WTC11 (cell line): ENCODE measurements around the gene PAF1. TPM values are rescaled to one million over a fixed set of nuclear protein-coding genes. Genes with fewer than 3 reads are reported as not detected.

ENCODE experiments used
- ELF4 ChIP-seq: sonication (generic); formaldehyde crosslinking; IDR thresholded peaks from 2 replicates; pipeline ENCODE4 v1.8.1; 2022; ENCODE audit warnings: low read depth, mild to moderate bottlenecking, moderate library complexity, missing genetic modification reagents
- EMX1 ChIP-seq: fragments of 250-450 bp; sonication (Bioruptor Pico); IDR thresholded peaks from 2 replicates; pipeline ENCODE4 v1.8.0; 2021; ENCODE audit warnings: mild to moderate bottlenecking
- ESRRA ChIP-seq: sonication (generic); formaldehyde crosslinking; IDR thresholded peaks from 2 replicates; pipeline ENCODE4 v1.8.1; 2022; ENCODE audit warnings: mild to moderate bottlenecking, missing genetic modification reagents, borderline replicate concordance
- GTF2I ChIP-seq: fragments of 250-450 bp; sonication (Bioruptor Pico); conservative IDR thresholded peaks from 2 replicates; pipeline ENCODE4 v1.4.0; 2021; ENCODE audit warnings: mild to moderate bottlenecking
- HMGA2 ChIP-seq: fragments of 250-450 bp; sonication (Bioruptor Pico); IDR thresholded peaks from 2 replicates; pipeline ENCODE4 v1.4.0; 2021; ENCODE audit warnings: mild to moderate bottlenecking, moderate library complexity
- JUN ChIP-seq: sonication (generic); formaldehyde crosslinking; IDR thresholded peaks from 2 replicates; pipeline ENCODE4 v1.8.0; 2023; ENCODE audit warnings: mild to moderate bottlenecking, missing genetic modification reagents
- MXD4 ChIP-seq: fragments of 250-450 bp; sonication (Bioruptor Pico); IDR thresholded peaks from 2 replicates; pipeline ENCODE4 v1.8.0; 2021; ENCODE audit warnings: mild to moderate bottlenecking, moderate library complexity, borderline replicate concordance
- NFATC4 ChIP-seq: fragments of 250-450 bp; sonication (Bioruptor Pico); IDR thresholded peaks from 2 replicates; pipeline ENCODE4 v1.9.0; 2021; ENCODE audit warnings: mild to moderate bottlenecking
- NFE2L1 ChIP-seq: sonication (generic); formaldehyde crosslinking; IDR thresholded peaks from 2 replicates; pipeline ENCODE4 v1.8.1; 2023; ENCODE audit warnings: missing genetic modification reagents
- PRRX2 ChIP-seq: fragments of 250-450 bp; sonication (Bioruptor Pico); IDR thresholded peaks from 2 replicates; pipeline ENCODE4 v1.8.0; 2021; ENCODE audit warnings: mild to moderate bottlenecking
- TCF7 ChIP-seq: sonication (generic); formaldehyde crosslinking; IDR thresholded peaks from 2 replicates; pipeline ENCODE4 v1.8.0; 2022; ENCODE audit warnings: mild to moderate bottlenecking, low read depth, missing genetic modification reagents, moderate library complexity
- TEAD1 ChIP-seq: sonication (generic); formaldehyde crosslinking; IDR thresholded peaks from 2 replicates; pipeline ENCODE4 v1.8.0; 2022; ENCODE audit warnings: mild to moderate bottlenecking, missing genetic modification reagents
- TP53 ChIP-seq: sonication (generic); formaldehyde crosslinking; IDR thresholded peaks from 2 replicates; pipeline ENCODE4 v1.8.1; 2023; ENCODE audit warnings: mild to moderate bottlenecking, missing genetic modification reagents
- ZNF121 ChIP-seq: sonication (generic); formaldehyde crosslinking; IDR thresholded peaks from 2 replicates; pipeline ENCODE4 v1.8.0; 2023; ENCODE audit warnings: missing genetic modification reagents
- ZNF219 ChIP-seq: sonication (generic); formaldehyde crosslinking; IDR thresholded peaks from 2 replicates; pipeline ENCODE4 v1.8.0; 2023; ENCODE audit warnings: missing genetic modification reagents, mild to moderate bottlenecking, borderline replicate concordance
- ZNF232 ChIP-seq: sonication (generic); formaldehyde crosslinking; IDR thresholded peaks from 2 replicates; pipeline ENCODE4 v1.8.0; 2022; ENCODE audit warnings: mild to moderate bottlenecking, missing genetic modification reagents
- ZNF416 ChIP-seq: fragments of 250-450 bp; sonication (Bioruptor Pico); IDR thresholded peaks from 2 replicates; pipeline ENCODE4 v1.9.0; 2021; ENCODE audit warnings: mild to moderate bottlenecking, inconsistent platforms
- total RNA-seq: library from RNA; stranded (reverse); gene quantifications from 3 replicates; pipeline ENCODE4 v1.2.3, GENCODE V29; 2021
- TF ChIP-seq, protein P1 (sequence below): sonication (generic); formaldehyde crosslinking; IDR thresholded peaks from 2 replicates; pipeline ENCODE4 v1.8.1; 2023; ENCODE audit warnings: mild to moderate bottlenecking, missing genetic modification reagents
- TF ChIP-seq, protein P2 (sequence below): fragments of 200-600 bp; IDR thresholded peaks from 2 replicates; pipeline ENCODE4 v1.8.0; 2022; ENCODE audit warnings: antibody characterized with exemption
- TF ChIP-seq, protein P3 (sequence below): fragments of 250-450 bp; sonication (Bioruptor Pico); IDR thresholded peaks from 2 replicates; pipeline ENCODE4 v2.1.2; 2022; ENCODE audit warnings: mild to moderate bottlenecking, moderate library complexity
- TF ChIP-seq, protein P4 (sequence below): fragments of 250-450 bp; sonication (Bioruptor Pico); IDR thresholded peaks from 2 replicates; pipeline ENCODE4 v1.8.0; 2021; ENCODE audit warnings: mild to moderate bottlenecking
- TF ChIP-seq, protein P5 (sequence below): fragments of 250-450 bp; sonication (Bioruptor Pico); IDR thresholded peaks from 2 replicates; pipeline ENCODE4 v1.9.0; 2021; ENCODE audit warnings: mild to moderate bottlenecking
- TF ChIP-seq, protein P6 (sequence below): sonication (generic); formaldehyde crosslinking; conservative IDR thresholded peaks from 2 replicates; pipeline ENCODE4 v1.8.1; 2022; ENCODE audit warnings: mild to moderate bottlenecking, missing genetic modification reagents
- TF ChIP-seq, protein P7 (sequence below): sonication (generic); formaldehyde crosslinking; IDR thresholded peaks from 2 replicates; pipeline ENCODE4 v1.8.1; 2023; ENCODE audit warnings: mild to moderate bottlenecking, missing genetic modification reagents, moderate library complexity
- TF ChIP-seq, protein P8 (sequence below): sonication (generic); formaldehyde crosslinking; IDR thresholded peaks from 2 replicates; pipeline ENCODE4 v1.8.1; 2023; ENCODE audit warnings: mild to moderate bottlenecking, missing genetic modification reagents, borderline replicate concordance

Gene PAF1
- total RNA-seq, 1 experiment from 2014 or later: 27.8 TPM

DNA sequence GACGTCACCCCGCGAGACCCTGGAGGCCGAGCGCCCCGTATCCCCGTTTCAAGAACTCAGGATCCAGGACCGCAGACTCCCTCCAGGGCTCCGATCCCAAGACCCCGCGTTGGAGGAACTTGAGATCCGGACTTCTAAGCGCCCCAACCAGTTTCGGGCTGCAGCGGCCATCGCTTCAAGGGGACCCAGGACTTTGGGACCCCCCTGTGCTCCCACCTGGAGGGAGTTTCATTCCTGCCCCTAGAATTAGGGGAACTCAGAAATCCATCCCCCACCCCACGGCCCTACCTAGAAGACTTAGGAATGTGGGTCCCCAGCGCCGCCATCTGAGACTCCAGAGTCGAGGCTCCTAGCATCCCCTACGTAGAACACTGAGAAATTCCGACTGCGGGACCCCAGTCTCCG is 22.0 kb upstream of the PAF1 start (continued):
- TF ChIP-seq, protein P1, sequence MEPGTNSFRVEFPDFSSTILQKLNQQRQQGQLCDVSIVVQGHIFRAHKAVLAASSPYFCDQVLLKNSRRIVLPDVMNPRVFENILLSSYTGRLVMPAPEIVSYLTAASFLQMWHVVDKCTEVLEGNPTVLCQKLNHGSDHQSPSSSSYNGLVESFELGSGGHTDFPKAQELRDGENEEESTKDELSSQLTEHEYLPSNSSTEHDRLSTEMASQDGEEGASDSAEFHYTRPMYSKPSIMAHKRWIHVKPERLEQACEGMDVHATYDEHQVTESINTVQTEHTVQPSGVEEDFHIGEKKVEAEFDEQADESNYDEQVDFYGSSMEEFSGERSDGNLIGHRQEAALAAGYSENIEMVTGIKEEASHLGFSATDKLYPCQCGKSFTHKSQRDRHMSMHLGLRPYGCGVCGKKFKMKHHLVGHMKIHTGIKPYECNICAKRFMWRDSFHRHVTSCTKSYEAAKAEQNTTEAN (CRISPR knock-in tag): 0 out of 2 replicates have a peak, but pooled peaks have one; percentile 80
- TF ChIP-seq, protein P2, sequence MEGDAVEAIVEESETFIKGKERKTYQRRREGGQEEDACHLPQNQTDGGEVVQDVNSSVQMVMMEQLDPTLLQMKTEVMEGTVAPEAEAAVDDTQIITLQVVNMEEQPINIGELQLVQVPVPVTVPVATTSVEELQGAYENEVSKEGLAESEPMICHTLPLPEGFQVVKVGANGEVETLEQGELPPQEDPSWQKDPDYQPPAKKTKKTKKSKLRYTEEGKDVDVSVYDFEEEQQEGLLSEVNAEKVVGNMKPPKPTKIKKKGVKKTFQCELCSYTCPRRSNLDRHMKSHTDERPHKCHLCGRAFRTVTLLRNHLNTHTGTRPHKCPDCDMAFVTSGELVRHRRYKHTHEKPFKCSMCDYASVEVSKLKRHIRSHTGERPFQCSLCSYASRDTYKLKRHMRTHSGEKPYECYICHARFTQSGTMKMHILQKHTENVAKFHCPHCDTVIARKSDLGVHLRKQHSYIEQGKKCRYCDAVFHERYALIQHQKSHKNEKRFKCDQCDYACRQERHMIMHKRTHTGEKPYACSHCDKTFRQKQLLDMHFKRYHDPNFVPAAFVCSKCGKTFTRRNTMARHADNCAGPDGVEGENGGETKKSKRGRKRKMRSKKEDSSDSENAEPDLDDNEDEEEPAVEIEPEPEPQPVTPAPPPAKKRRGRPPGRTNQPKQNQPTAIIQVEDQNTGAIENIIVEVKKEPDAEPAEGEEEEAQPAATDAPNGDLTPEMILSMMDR: peak; percentile 89; the same call in 1 of the 2 replicates
- TF ChIP-seq ZNF121 (CRISPR knock-in tag): no peak
- no peak for TF ChIP-seq GTF2I (CRISPR knock-in tag)
- TF ChIP-seq NFATC4 (CRISPR knock-in tag): no peak
- TF ChIP-seq ZNF219 (CRISPR knock-in tag): no peak
- TF ChIP-seq ESRRA (CRISPR knock-in tag): no peak
- TF ChIP-seq, protein P3, sequence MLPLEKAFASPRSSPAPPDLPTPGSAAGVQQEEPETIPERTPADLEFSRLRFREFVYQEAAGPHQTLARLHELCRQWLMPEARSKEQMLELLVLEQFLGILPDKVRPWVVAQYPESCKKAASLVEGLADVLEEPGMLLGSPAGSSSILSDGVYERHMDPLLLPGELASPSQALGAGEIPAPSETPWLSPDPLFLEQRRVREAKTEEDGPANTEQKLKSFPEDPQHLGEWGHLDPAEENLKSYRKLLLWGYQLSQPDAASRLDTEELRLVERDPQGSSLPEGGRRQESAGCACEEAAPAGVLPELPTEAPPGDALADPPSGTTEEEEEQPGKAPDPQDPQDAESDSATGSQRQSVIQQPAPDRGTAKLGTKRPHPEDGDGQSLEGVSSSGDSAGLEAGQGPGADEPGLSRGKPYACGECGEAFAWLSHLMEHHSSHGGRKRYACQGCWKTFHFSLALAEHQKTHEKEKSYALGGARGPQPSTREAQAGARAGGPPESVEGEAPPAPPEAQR (CRISPR knock-in tag): no peak
- TF ChIP-seq ZNF416: no peak
- no peak for TF ChIP-seq ELF4
- no peak for TF ChIP-seq NFE2L1 (CRISPR knock-in tag)
- TF ChIP-seq, protein P4, sequence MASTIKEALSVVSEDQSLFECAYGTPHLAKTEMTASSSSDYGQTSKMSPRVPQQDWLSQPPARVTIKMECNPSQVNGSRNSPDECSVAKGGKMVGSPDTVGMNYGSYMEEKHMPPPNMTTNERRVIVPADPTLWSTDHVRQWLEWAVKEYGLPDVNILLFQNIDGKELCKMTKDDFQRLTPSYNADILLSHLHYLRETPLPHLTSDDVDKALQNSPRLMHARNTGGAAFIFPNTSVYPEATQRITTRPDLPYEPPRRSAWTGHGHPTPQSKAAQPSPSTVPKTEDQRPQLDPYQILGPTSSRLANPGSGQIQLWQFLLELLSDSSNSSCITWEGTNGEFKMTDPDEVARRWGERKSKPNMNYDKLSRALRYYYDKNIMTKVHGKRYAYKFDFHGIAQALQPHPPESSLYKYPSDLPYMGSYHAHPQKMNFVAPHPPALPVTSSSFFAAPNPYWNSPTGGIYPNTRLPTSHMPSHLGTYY (CRISPR knock-in tag): no peak
- no peak for TF ChIP-seq TP53 (CRISPR knock-in tag)
- TF ChIP-seq, protein P5, sequence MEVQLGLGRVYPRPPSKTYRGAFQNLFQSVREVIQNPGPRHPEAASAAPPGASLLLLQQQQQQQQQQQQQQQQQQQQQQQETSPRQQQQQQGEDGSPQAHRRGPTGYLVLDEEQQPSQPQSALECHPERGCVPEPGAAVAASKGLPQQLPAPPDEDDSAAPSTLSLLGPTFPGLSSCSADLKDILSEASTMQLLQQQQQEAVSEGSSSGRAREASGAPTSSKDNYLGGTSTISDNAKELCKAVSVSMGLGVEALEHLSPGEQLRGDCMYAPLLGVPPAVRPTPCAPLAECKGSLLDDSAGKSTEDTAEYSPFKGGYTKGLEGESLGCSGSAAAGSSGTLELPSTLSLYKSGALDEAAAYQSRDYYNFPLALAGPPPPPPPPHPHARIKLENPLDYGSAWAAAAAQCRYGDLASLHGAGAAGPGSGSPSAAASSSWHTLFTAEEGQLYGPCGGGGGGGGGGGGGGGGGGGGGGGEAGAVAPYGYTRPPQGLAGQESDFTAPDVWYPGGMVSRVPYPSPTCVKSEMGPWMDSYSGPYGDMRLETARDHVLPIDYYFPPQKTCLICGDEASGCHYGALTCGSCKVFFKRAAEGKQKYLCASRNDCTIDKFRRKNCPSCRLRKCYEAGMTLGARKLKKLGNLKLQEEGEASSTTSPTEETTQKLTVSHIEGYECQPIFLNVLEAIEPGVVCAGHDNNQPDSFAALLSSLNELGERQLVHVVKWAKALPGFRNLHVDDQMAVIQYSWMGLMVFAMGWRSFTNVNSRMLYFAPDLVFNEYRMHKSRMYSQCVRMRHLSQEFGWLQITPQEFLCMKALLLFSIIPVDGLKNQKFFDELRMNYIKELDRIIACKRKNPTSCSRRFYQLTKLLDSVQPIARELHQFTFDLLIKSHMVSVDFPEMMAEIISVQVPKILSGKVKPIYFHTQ (CRISPR knock-in tag): no peak
- no peak for TF ChIP-seq TEAD1 (CRISPR knock-in tag)
- 0 out of 2 replicates have a peak, but pooled peaks have one; percentile 50 for TF ChIP-seq TCF7
- TF ChIP-seq, protein P6, sequence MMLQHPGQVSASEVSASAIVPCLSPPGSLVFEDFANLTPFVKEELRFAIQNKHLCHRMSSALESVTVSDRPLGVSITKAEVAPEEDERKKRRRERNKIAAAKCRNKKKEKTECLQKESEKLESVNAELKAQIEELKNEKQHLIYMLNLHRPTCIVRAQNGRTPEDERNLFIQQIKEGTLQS (CRISPR knock-in tag): no peak
- no peak for TF ChIP-seq HMGA2 (CRISPR knock-in tag)
- TF ChIP-seq ZNF232: no peak
- TF ChIP-seq, protein P7, sequence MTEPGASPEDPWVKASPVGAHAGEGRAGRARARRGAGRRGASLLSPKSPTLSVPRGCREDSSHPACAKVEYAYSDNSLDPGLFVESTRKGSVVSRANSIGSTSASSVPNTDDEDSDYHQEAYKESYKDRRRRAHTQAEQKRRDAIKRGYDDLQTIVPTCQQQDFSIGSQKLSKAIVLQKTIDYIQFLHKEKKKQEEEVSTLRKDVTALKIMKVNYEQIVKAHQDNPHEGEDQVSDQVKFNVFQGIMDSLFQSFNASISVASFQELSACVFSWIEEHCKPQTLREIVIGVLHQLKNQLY (CRISPR knock-in tag): no peak
- no peak for TF ChIP-seq PRRX2 (CRISPR knock-in tag)
- TF ChIP-seq EMX1 (CRISPR knock-in tag): no peak
- no peak for TF ChIP-seq MXD4
- no peak for TF ChIP-seq JUN (CRISPR knock-in tag)
- TF ChIP-seq, protein P8, sequence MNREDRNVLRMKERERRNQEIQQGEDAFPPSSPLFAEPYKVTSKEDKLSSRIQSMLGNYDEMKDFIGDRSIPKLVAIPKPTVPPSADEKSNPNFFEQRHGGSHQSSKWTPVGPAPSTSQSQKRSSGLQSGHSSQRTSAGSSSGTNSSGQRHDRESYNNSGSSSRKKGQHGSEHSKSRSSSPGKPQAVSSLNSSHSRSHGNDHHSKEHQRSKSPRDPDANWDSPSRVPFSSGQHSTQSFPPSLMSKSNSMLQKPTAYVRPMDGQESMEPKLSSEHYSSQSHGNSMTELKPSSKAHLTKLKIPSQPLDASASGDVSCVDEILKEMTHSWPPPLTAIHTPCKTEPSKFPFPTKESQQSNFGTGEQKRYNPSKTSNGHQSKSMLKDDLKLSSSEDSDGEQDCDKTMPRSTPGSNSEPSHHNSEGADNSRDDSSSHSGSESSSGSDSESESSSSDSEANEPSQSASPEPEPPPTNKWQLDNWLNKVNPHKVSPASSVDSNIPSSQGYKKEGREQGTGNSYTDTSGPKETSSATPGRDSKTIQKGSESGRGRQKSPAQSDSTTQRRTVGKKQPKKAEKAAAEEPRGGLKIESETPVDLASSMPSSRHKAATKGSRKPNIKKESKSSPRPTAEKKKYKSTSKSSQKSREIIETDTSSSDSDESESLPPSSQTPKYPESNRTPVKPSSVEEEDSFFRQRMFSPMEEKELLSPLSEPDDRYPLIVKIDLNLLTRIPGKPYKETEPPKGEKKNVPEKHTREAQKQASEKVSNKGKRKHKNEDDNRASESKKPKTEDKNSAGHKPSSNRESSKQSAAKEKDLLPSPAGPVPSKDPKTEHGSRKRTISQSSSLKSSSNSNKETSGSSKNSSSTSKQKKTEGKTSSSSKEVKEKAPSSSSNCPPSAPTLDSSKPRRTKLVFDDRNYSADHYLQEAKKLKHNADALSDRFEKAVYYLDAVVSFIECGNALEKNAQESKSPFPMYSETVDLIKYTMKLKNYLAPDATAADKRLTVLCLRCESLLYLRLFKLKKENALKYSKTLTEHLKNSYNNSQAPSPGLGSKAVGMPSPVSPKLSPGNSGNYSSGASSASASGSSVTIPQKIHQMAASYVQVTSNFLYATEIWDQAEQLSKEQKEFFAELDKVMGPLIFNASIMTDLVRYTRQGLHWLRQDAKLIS (CRISPR knock-in tag): no peak
- TF ChIP-seq, all 79 proteins: peak for 6
